WTC11 (cell line): ENCODE results near the gene PPP1R3F.

Experiments used
- FOXP1 ChIP-seq: sonication (generic); formaldehyde crosslinking; IDR thresholded peaks from 2 replicates; pipeline ENCODE4 v1.8.0; 2022; ENCODE audit warnings: missing genetic modification reagents, mild to moderate bottlenecking, moderate library complexity, borderline replicate concordance
- ZNF138 ChIP-seq: sonication (generic); formaldehyde crosslinking; conservative IDR thresholded peaks from 2 replicates; pipeline ENCODE4 v1.8.1; 2022; ENCODE audit warnings: mild to moderate bottlenecking, moderate library complexity, missing genetic modification reagents
- ZNF219 ChIP-seq: sonication (generic); formaldehyde crosslinking; IDR thresholded peaks from 2 replicates; pipeline ENCODE4 v1.8.0; 2023; ENCODE audit warnings: missing genetic modification reagents, mild to moderate bottlenecking, borderline replicate concordance
- TF ChIP-seq, protein P1 (sequence below): sonication (generic); formaldehyde crosslinking; IDR thresholded peaks from 2 replicates; pipeline ENCODE4 v1.8.0; 2022; ENCODE audit warnings: mild to moderate bottlenecking, missing genetic modification reagents
- TF ChIP-seq, protein P2 (sequence below): fragments of 200-600 bp; IDR thresholded peaks from 2 replicates; pipeline ENCODE4 v1.8.0; 2022; ENCODE audit warnings: antibody characterized with exemption

DNA sequence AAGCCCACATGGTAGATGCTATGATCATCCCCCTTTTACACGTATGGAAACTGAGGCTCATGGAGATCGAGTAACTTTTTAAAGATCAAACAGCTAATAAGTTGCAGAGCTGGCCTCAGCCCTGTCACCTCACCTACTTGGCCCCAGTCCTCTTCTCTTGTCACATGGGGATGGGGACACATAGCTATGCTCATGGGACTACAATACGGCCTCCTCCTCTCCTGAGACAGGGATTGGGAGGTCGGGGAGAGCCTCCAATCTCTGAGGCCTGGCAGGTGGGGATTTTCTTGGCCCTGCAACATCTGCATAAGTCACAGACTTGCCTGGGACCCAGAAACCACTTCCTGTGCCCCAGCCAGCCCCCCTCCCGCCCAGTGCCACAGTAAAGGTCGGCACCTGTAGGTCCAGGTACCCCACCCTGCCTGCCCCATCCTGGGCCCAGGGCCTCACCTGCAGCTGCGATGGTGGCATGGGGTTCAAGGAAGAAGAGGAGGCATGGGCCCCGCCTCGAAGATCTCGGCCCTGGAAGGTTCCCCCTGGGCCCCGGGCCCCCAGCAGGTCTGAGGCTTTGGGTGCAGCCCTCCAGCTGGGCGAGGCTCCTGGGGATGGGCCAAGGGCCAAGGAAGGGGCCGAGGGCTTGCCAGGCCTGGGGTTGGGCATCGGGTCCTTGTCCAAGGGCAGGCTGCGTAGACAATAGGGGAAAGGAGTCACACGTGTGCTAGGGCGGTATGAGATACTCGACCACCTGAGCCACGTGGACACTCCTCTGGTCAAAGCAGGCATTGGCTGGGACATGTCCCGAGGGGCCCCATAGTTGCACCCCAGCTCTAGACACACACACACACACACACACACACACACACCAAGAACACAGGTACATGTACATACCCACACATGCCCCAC lies 11.5 kb upstream of the PPP1R3F start:
- TF ChIP-seq, protein P1, sequence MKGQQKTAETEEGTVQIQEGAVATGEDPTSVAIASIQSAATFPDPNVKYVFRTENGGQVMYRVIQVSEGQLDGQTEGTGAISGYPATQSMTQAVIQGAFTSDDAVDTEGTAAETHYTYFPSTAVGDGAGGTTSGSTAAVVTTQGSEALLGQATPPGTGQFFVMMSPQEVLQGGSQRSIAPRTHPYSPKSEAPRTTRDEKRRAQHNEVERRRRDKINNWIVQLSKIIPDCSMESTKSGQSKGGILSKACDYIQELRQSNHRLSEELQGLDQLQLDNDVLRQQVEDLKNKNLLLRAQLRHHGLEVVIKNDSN (CRISPR knock-in tag), result no peak
- TF ChIP-seq FOXP1 (CRISPR knock-in tag), result no peak
- TF ChIP-seq, protein P2, sequence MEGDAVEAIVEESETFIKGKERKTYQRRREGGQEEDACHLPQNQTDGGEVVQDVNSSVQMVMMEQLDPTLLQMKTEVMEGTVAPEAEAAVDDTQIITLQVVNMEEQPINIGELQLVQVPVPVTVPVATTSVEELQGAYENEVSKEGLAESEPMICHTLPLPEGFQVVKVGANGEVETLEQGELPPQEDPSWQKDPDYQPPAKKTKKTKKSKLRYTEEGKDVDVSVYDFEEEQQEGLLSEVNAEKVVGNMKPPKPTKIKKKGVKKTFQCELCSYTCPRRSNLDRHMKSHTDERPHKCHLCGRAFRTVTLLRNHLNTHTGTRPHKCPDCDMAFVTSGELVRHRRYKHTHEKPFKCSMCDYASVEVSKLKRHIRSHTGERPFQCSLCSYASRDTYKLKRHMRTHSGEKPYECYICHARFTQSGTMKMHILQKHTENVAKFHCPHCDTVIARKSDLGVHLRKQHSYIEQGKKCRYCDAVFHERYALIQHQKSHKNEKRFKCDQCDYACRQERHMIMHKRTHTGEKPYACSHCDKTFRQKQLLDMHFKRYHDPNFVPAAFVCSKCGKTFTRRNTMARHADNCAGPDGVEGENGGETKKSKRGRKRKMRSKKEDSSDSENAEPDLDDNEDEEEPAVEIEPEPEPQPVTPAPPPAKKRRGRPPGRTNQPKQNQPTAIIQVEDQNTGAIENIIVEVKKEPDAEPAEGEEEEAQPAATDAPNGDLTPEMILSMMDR, result no peak
- TF ChIP-seq ZNF138 (CRISPR knock-in tag), result no peak
- no peak for TF ChIP-seq ZNF219
